Measurements from ENCODE around the gene C19orf25. TPM values are rescaled to one million over a fixed set of nuclear protein-coding genes. Genes with fewer than 3 reads are reported as not detected.

C19orf25 gene
- total RNA-seq, 2 experiments from 2014 or later: 17.5 to 20.8 TPM

DNA sequence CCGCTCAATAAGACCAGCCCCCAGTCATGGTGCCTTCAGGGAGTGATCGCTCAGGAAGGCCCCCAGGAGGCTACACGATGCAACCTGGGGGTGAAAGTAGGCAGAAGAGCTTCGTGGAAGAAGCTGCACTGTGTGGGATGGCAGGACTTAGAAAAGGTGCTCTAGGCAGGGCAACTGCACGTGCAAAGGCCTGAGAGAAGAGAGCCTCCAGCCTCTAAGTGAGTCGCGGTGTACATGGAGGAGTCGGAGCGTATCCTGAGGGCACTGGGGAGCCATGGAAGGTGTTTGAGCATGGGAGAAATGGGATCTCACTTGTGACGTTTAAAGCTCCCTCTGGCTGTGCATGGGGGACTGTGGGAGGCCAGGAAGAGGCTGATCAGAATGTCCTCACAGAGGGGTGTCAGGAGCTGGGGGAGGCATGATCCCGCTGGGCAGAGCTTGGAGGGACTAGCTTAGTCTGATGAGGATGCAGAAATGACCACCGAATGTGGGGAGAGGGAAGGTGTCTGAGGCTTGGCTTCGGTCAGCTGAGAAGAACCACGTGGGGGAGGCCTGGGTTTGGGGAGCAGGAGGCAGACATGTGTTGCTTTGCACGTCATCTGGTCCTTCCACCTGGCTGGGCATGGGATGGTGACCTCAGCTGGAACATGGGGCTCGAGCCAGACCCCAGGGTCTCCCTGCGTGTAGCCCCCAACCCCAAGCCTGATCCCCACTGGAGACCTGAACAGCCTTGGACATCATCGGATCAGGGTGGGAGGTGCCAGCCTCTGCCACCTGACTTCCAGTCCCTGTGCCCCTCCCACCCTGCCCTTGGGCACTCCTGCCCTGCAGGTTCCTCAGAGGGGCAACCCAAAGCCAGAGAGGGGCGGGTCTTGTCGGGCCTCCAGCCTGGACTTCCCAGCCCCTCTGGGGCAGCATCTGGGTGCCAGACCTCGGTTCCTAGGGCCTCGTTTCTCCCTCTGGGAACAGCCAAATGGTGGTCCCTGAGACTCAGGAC is 28.0 kb downstream of the C19orf25 start:
- no peak overlapping the region for H3K27ac Mint-ChIP-seq
- CTCF ChIA-PET: interaction anchor here (1.2 kb wide), 1 partner anchor 16 kb away, joined by 4 read pairs; no protein-coding TSS in a partner anchor

DNA sequence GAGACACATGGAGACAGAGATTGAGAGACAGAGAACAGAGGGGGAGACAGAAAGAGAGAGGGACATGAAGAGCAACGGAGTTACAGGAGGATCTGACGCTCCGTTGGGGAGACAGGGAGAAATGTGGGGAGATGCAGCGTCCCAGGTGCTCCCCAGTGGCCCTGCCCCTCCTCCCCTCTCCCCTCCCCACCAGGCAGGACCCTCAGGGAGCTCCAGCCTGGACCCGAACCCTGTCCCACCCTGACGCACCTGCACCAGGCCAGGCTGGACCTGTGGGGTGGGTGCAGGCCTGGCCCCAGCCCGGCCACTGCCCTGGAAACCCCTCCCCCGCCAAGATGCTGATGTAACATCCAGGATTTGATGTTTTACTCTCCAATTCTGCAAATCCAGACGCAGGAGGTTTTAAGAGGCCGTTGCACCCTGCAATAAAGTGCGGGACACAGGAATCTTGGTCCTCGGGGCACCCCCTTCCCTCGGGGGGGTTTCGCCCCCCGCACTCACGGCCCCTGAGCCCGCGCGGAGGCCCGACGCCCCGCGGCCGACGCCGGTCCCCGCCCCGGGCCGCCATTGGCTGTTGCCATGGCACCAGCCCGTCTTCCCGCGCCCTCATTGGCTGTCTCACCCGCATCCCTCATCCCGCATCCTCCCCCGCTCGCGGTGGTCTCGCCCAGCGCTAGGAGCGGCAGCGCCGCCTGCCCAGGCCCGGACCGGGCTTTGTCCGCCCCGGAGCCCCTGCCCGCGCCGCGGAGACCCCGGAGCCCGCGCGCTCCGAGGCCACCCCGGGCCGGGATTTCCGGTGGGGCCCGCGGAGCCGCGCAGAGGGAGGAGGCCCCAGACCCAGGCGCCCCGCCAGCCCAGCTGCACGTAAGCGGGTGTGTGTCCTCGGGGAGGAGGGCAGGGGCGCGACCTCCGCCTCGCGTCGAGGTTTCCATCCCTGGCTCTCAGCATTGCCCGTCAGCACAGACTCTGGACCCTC is 29.3 kb downstream of the C19orf25 start, which contains the start of gene APC2:
Gene APC2 (plus strand): TSS at position 655 of the 976 bp plus-strand sequence. CDS start 2,881 bp downstream, outside the sequence.
- H3K9me3 Mint-ChIP-seq: no peaks in the 10 kb centered on the region
- CTCF ChIA-PET: no interaction called here
- H3K4me3 Mint-ChIP-seq: peak within 1 kb of the TSS; percentile 22
- intact Hi-C loops (cut with micrococcal nuclease): no loop called here
- H3K4me1 Mint-ChIP-seq (ENCODE audit: low read depth): peaks cover 10% of the 10 kb centered on the region
- H3K36me3 Mint-ChIP-seq (ENCODE audit: low read depth): no peaks in the 10 kb centered on the region
- H3K27ac Mint-ChIP-seq: no peak within 1 kb of the TSS
- DNase-seq: no peak
- peaks cover 56% of the 10 kb centered on the region for H3K27me3 Mint-ChIP-seq (ENCODE audit: low read depth)

More for the DNA sequence above, 28.0 kb downstream of the C19orf25 start:
- Mint-ChIP-seq H3K36me3 (ENCODE audit: low read depth) (no peaks in the 10 kb centered on the region), H3K4me3 (no peak overlapping the region), H3K9me3 (no peaks in the 10 kb centered on the region), H3K27me3 (ENCODE audit: low read depth) (peaks cover 61% of the 10 kb centered on the region), H3K4me1 (ENCODE audit: low read depth) (peaks cover 13% of the 10 kb centered on the region)
- DNase-seq: no peak
- intact Hi-C loops (cut with micrococcal nuclease): no loop called here

- CTCF ChIA-PET: no interaction called here
- Mint-ChIP-seq H3K9me3 (no peaks in the 10 kb centered on the region), H3K4me3 (no peak overlapping the region), H3K4me1 (ENCODE audit: low read depth) (peaks cover 10% of the 10 kb centered on the region), H3K27me3 (ENCODE audit: low read depth) (peaks cover 49% of the 10 kb centered on the region), H3K27ac (no peak overlapping the region), H3K36me3 (ENCODE audit: low read depth) (no peaks in the 10 kb centered on the region)
- DNase-seq: no peak
- intact Hi-C loops (cut with micrococcal nuclease): no loop called here
Observed at GRCh38 chr19:1447944-1448343, 31.1 kb downstream of the C19orf25 start.

DNA sequence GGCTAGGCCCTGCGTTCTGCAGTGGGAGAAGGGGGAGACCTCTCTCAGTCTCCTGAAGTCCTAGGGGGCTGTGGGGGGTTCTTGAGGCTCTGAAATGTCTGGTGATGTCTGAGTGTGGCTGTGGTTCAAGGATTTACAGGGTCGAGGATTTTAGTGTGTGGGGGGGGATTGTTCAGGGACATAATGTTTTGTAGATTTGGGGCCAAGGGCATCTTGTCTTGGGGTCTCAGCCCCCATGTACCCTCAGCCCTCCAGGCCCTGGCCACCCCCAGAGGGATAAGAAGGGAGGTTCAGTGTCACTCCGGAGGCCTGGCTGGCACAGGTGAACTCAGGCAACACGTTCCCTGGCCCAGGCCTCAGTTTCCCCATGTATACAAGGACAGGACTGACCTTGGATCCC is 31.5 kb downstream of the C19orf25 start:
- Mint-ChIP-seq H3K9me3 (no peaks in the 10 kb centered on the region), H3K27ac (no peak overlapping the region), H3K4me1 (ENCODE audit: low read depth) (peaks cover 10% of the 10 kb centered on the region), H3K4me3 (no peak overlapping the region), H3K36me3 (ENCODE audit: low read depth) (peaks cover 3% of the 10 kb centered on the region), H3K27me3 (ENCODE audit: low read depth) (peaks cover 46% of the 10 kb centered on the region)
- CTCF ChIA-PET: no interaction called here
- no peak for DNase-seq
- intact Hi-C loops (cut with micrococcal nuclease): no loop called here

DNA sequence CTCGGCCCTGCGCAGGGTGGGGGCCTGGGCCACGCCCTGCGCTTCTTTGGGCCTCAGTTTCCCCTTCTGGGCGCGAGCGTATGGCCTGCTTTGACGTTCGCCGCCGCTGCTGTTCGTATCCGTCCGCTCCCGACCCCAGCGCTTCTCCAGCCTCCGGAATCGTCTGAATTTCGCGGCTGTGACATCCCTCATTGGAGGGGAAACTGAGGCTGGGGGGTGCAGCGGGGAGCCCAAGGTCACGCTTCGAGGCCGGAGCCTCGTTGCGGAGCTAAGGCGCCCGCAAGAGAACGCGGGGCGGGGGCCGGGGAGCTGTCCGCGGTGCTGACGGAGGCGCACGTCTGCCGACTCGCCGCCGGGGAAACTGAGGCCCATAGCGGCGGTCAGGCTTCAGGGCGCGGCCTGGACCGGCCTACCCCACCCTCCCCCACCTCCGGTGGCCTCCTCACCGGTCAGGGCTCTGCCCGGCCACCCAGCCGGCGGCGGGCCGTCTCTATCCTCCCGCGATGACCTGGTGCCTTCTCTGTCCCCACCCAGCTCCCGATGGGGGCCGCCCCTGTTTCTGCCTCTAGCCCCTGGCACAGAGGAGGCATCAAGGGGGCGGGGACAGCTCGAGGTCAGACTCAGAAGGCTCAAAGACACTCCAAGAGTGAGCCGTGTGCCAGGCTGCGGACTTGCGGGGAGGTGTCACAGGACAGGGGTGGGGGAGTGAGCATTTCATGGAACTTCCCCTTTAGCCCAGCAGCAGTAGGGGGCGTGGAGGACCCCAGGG is 32.1 kb downstream of the C19orf25 start:
- no peaks in the 10 kb centered on the region for H3K9me3 Mint-ChIP-seq
- H3K4me1 Mint-ChIP-seq (ENCODE audit: low read depth): peaks cover 15% of the 10 kb centered on the region
- no peak overlapping the region for H3K4me3 Mint-ChIP-seq
- CTCF ChIA-PET: no interaction called here
- intact Hi-C loops (cut with micrococcal nuclease): no loop called here
- peak; percentile 33 for DNase-seq
- H3K36me3 Mint-ChIP-seq (ENCODE audit: low read depth): peaks cover 7% of the 10 kb centered on the region
- peaks cover 41% of the 10 kb centered on the region for H3K27me3 Mint-ChIP-seq (ENCODE audit: low read depth)
- no peak overlapping the region for H3K27ac Mint-ChIP-seq

DNA sequence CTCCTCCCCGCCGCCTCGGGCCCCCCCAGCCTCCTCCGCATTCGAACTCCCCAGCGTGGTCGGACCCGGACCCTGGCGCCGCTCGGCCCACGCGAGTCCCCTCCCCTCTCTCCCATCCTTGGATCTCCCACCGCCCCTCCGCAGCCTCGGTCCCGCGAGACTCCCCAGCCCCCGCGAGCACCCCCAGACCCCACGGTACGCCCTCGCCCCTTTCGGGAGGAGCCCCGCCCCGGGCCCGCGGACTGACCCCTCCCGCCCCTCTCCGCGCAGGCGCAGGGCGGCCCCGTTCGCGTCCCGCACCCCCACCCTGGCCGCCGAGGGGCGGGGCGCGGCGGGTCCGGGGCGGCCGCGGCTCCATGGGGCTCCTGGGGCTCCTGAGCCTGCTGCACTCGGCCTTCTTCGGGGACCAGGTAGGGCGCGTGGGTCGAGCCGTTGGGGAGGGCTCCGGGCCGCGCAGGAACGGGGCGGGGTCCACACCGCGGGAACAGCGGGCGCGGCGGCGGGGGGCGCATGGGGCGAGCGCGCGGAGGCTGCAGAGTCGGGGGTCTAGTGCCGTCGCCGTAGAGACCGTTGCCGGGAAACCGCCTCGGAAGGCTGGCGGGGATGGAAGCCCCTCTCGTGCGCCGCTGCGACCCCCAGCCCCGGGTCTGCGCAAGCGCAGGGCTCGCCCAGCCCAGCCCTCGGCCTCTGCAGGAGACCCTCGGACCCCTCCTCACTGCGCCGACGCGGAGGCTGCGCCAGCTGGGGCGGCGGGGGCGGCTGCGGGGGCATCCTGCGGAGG is 32.9 kb downstream of the C19orf25 start:
- peaks cover 20% of the 10 kb centered on the region for H3K4me1 Mint-ChIP-seq (ENCODE audit: low read depth)
- DNase-seq: no peak
- intact Hi-C loops (cut with micrococcal nuclease): loop anchor here (2.0 kb wide), 1 partner anchor 169 kb away; no protein-coding TSS in a partner anchor
- H3K9me3 Mint-ChIP-seq: no peaks in the 10 kb centered on the region
- H3K27ac Mint-ChIP-seq: no peak overlapping the region
- peaks cover 15% of the 10 kb centered on the region for H3K36me3 Mint-ChIP-seq (ENCODE audit: low read depth)
- no peak overlapping the region for H3K4me3 Mint-ChIP-seq
- CTCF ChIA-PET: interaction anchor here (1.0 to 1.8 kb wide), 4 partner anchors 9 to 56 kb away, joined by 3 to 11 read pairs (median 4); no protein-coding TSS in a partner anchor
- H3K27me3 Mint-ChIP-seq (ENCODE audit: low read depth): peaks cover 36% of the 10 kb centered on the region

DNA sequence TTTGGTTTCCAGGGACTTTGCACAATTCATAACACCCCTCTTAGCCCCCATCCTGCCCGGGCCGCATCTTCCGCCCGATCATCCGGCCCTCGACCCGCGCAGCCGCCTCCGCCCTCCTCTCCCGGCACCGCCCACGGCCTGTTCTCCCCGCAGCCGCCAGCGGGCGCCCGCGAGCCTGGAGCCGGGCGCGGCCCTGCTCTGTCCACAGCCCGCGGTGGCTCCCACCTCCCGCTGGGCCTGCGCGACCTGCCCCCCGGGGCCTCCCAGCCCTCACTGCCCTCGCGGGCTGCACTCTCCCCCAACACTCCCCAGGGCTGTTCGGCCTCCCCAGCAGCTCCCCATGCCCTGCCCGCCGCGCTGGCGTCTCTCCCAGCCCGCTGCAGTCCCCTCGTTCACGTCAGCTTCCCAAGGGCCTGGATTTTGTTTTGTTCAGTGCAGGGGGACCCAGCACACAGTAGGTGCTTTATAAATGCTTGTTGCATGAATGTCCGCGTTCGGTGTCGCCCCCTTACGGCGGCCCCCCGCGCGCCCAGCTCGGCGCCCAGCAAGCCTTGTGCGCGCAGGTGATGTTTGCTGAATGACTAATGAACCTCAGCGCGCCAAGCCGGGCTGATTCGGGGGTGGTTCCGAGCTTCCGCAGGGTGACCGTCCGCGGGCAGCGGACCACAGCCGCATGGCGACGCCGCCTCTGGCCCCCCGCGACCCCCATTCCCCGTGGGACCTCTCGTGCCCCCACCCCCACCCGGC is 33.7 kb downstream of the C19orf25 start:
- Mint-ChIP-seq H3K4me3 (peak overlapping the region; percentile 62), H3K27ac (no peak overlapping the region), H3K4me1 (ENCODE audit: low read depth) (peaks cover 28% of the 10 kb centered on the region), H3K9me3 (no peaks in the 10 kb centered on the region), H3K36me3 (ENCODE audit: low read depth) (peaks cover 22% of the 10 kb centered on the region), H3K27me3 (ENCODE audit: low read depth) (peaks cover 29% of the 10 kb centered on the region)
- CTCF ChIA-PET: interaction anchor here (1.0 to 1.8 kb wide), 4 partner anchors 9 to 56 kb away, joined by 3 to 11 read pairs (median 4); no protein-coding TSS in a partner anchor
- DNase-seq: peak; percentile 79
- intact Hi-C loops (cut with micrococcal nuclease): loop anchor here (2.0 kb wide), 1 partner anchor 169 kb away; no protein-coding TSS in a partner anchor

- DNase-seq: no peak
- H3K4me1 Mint-ChIP-seq (ENCODE audit: low read depth): peaks cover 46% of the 10 kb centered on the region
- H3K27ac Mint-ChIP-seq: peak overlapping the region; percentile 59
- intact Hi-C loops (cut with micrococcal nuclease): no loop called here
- no peaks in the 10 kb centered on the region for H3K9me3 Mint-ChIP-seq
- H3K27me3 Mint-ChIP-seq (ENCODE audit: low read depth): peaks cover 6% of the 10 kb centered on the region
- CTCF ChIA-PET: no interaction called here
- H3K4me3 Mint-ChIP-seq: peak overlapping the region; percentile 30
- H3K36me3 Mint-ChIP-seq (ENCODE audit: low read depth): peaks cover 41% of the 10 kb centered on the region
Observed at GRCh38 chr19:1441677-1442438, 37.2 kb downstream of the C19orf25 start.

- H3K36me3 Mint-ChIP-seq (ENCODE audit: low read depth): peaks cover 41% of the 10 kb centered on the region
- no peak for DNase-seq
- no peak overlapping the region for H3K27ac Mint-ChIP-seq
- H3K9me3 Mint-ChIP-seq: no peaks in the 10 kb centered on the region
- peaks cover 48% of the 10 kb centered on the region for H3K4me1 Mint-ChIP-seq (ENCODE audit: low read depth)
- CTCF ChIA-PET: interaction anchor here (0.6 to 0.8 kb wide), 2 partner anchors 28 to 692 kb away, joined by 3 read pairs; no protein-coding TSS in a partner anchor
- peaks cover 3% of the 10 kb centered on the region for H3K27me3 Mint-ChIP-seq (ENCODE audit: low read depth)
- H3K4me3 Mint-ChIP-seq: peak overlapping the region; percentile 98
- intact Hi-C loops (cut with micrococcal nuclease): no loop called here
Observed at GRCh38 chr19:1441022-1441426, 38.0 kb downstream of the C19orf25 start.

DNA sequence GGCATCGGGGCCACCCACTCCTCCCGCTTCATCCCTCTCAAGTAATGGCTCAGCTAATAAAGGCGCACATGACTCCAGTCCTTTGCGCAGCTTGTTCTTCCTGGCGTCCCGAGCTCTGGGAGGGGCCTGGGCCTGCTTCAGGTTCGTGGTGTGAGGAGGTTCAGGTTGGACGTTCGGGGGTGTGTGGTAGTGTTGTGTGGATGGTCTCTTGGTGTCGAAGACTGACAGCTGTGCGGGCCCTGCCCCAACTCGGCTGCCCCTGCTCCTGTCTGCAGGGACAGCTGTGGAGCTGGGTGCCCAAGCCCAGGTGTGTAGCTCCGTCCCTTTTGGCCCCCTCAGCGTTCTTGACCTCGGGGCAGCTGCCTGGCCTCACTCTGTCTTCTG is 38.6 kb downstream of the C19orf25 start:
- peaks cover 2% of the 10 kb centered on the region for H3K27me3 Mint-ChIP-seq (ENCODE audit: low read depth)
- peak overlapping the region; percentile 98 for H3K4me3 Mint-ChIP-seq
- H3K36me3 Mint-ChIP-seq (ENCODE audit: low read depth): peaks cover 42% of the 10 kb centered on the region
- CTCF ChIA-PET: interaction anchor here (0.6 to 0.8 kb wide), 2 partner anchors 27 to 693 kb away, joined by 3 read pairs; no protein-coding TSS in a partner anchor
- no peak for DNase-seq
- H3K9me3 Mint-ChIP-seq: no peaks in the 10 kb centered on the region
- intact Hi-C loops (cut with micrococcal nuclease): no loop called here
- H3K4me1 Mint-ChIP-seq (ENCODE audit: low read depth): peaks cover 46% of the 10 kb centered on the region
- H3K27ac Mint-ChIP-seq: peak overlapping the region; percentile 68

Data from activated naive CD4-positive, alpha-beta T cell treated with anti-CD3 and anti-CD28 coated beads for 36 hours (primary cell).